GM18505 (cell line): ENCODE results near the gene TNFRSF9.
"Not testable (repeated sequence)": the region's sequence is repeated elsewhere in the genome, so short reads cannot be mapped to it uniquely, and the experiment has no call there.

ENCODE experiments used
- ATAC-seq: cut with Tn5 transposase; IDR thresholded peaks from one replicate; pipeline ENCODE4 v1.9.1; 2021; ENCODE audit not compliant: unreplicated experiment
- POLR2A ChIP-seq: IDR thresholded peaks from 4 replicates; pipeline ENCODE4 v1.6.1; 2011; ENCODE audit warnings: borderline replicate concordance; ENCODE audit not compliant: insufficient read depth, insufficient read length; ENCODE audit errors: extremely low read depth

The TNFRSF9 gene

GRCh38 chr1:7919880-7920279, 20.8 kb downstream of the TNFRSF9 start:
- TF ChIP-seq POLR2A = no peak
- ATAC-seq = no peak

GRCh38 chr1:7917971-7918370, 22.7 kb downstream of the TNFRSF9 start:
- not testable (repeated sequence) for ATAC-seq

- no peak for TF ChIP-seq POLR2A
- ATAC-seq = no peak
These were observed 24.2 kb downstream of the TNFRSF9 start for GRCh38 chr1:7916501-7916830.

- no peak for TF ChIP-seq POLR2A
- no peak for ATAC-seq
These were observed 24.7 kb downstream of the TNFRSF9 start for GRCh38 chr1:7915826-7916500.

GRCh38 chr1:7912743-7913557, 27.7 kb downstream of the TNFRSF9 start:
- no peak for TF ChIP-seq POLR2A
- no peak for ATAC-seq

GRCh38 chr1:7912145-7912544, 28.5 kb downstream of the TNFRSF9 start:
- ATAC-seq = no peak
- no peak for TF ChIP-seq POLR2A

GRCh38 chr1:7905262-7905661, 35.4 kb downstream of the TNFRSF9 start:
- TF ChIP-seq POLR2A = no peak
- ATAC-seq = no peak

GRCh38 chr1:7902478-7903085, 38.1 kb downstream of the TNFRSF9 start:
- no peak for ATAC-seq
- no peak for TF ChIP-seq POLR2A

- TF ChIP-seq POLR2A = no peak
- no peak for ATAC-seq
These were observed 40.9 kb downstream of the TNFRSF9 start for GRCh38 chr1:7899741-7900140.

GRCh38 chr1:7898962-7899361, 41.7 kb downstream of the TNFRSF9 start:
- TF ChIP-seq POLR2A = no peak
- no peak for ATAC-seq

- no peak for TF ChIP-seq POLR2A
- no peak for ATAC-seq
These were observed 43.6 kb downstream of the TNFRSF9 start for GRCh38 chr1:7896994-7897393.

- no peak for TF ChIP-seq POLR2A
- ATAC-seq = no peak
These were observed 47.0 kb downstream of the TNFRSF9 start for GRCh38 chr1:7893529-7894180.

- ATAC-seq = no peak
- TF ChIP-seq POLR2A = no peak
These were observed 48.8 kb downstream of the TNFRSF9 start for GRCh38 chr1:7891804-7892203.
